HL-60 (cell line): ENCODE results near the gene GRK1.

ENCODE experiments used
- GABPA ChIP-seq: IDR thresholded peaks from 2 replicates; pipeline ENCODE4 v1.6.1; 2012; ENCODE audit warnings: low read depth
- POLR2AphosphoS5 ChIP-seq: IDR thresholded peaks from 2 replicates; pipeline ENCODE4 v1.6.1; 2012; ENCODE audit warnings: low read depth
- SPI1 ChIP-seq: IDR thresholded peaks from 2 replicates; pipeline ENCODE4 v1.6.1; 2012; ENCODE audit warnings: low read depth, mild to moderate bottlenecking, borderline replicate concordance
- TF ChIP-seq, protein P1 (sequence below): IDR thresholded peaks from one replicate; pipeline ENCODE4 v1.5.1; 2011; ENCODE audit warnings: low read length, control low read depth, inconsistent platforms; ENCODE audit not compliant: insufficient read depth
- TF ChIP-seq, protein P2 (sequence below): IDR thresholded peaks from 2 replicates; pipeline ENCODE4 v1.6.1; 2012; ENCODE audit warnings: low read depth; ENCODE audit not compliant: insufficient replicate concordance

- TF ChIP-seq, protein P1, sequence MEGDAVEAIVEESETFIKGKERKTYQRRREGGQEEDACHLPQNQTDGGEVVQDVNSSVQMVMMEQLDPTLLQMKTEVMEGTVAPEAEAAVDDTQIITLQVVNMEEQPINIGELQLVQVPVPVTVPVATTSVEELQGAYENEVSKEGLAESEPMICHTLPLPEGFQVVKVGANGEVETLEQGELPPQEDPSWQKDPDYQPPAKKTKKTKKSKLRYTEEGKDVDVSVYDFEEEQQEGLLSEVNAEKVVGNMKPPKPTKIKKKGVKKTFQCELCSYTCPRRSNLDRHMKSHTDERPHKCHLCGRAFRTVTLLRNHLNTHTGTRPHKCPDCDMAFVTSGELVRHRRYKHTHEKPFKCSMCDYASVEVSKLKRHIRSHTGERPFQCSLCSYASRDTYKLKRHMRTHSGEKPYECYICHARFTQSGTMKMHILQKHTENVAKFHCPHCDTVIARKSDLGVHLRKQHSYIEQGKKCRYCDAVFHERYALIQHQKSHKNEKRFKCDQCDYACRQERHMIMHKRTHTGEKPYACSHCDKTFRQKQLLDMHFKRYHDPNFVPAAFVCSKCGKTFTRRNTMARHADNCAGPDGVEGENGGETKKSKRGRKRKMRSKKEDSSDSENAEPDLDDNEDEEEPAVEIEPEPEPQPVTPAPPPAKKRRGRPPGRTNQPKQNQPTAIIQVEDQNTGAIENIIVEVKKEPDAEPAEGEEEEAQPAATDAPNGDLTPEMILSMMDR = no peak
- TF ChIP-seq POLR2AphosphoS5 = no peak
- TF ChIP-seq, protein P2, sequence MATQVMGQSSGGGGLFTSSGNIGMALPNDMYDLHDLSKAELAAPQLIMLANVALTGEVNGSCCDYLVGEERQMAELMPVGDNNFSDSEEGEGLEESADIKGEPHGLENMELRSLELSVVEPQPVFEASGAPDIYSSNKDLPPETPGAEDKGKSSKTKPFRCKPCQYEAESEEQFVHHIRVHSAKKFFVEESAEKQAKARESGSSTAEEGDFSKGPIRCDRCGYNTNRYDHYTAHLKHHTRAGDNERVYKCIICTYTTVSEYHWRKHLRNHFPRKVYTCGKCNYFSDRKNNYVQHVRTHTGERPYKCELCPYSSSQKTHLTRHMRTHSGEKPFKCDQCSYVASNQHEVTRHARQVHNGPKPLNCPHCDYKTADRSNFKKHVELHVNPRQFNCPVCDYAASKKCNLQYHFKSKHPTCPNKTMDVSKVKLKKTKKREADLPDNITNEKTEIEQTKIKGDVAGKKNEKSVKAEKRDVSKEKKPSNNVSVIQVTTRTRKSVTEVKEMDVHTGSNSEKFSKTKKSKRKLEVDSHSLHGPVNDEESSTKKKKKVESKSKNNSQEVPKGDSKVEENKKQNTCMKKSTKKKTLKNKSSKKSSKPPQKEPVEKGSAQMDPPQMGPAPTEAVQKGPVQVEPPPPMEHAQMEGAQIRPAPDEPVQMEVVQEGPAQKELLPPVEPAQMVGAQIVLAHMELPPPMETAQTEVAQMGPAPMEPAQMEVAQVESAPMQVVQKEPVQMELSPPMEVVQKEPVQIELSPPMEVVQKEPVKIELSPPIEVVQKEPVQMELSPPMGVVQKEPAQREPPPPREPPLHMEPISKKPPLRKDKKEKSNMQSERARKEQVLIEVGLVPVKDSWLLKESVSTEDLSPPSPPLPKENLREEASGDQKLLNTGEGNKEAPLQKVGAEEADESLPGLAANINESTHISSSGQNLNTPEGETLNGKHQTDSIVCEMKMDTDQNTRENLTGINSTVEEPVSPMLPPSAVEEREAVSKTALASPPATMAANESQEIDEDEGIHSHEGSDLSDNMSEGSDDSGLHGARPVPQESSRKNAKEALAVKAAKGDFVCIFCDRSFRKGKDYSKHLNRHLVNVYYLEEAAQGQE = no peak
- no peak for TF ChIP-seq GABPA
- no peak for TF ChIP-seq SPI1
These were observed 39.9 kb upstream of the GRK1 start for GRCh38 chr13:113627136-113627535.
